ENCODE results near the gene CDC40. TPM values are rescaled to one million over a fixed set of nuclear protein-coding genes. Genes with fewer than 3 reads are reported as not detected.

CDC40 gene
- total RNA-seq, 4 donors from 2014 or later, result 27.4 to 32.0 (median 28.8) TPM

- no peaks in the 10 kb centered on the region for H3K4me1 ChIP-seq
- H3K9me3 ChIP-seq, result no peaks in the 10 kb centered on the region
- H3K4me3 ChIP-seq (replicated peaks in 1 of 3), result no peak overlapping the region
- no peak overlapping the region for H3K27ac ChIP-seq
- TF ChIP-seq POLR2A (IDR thresholded peaks at IDR 0.05) (no peak), CTCF (IDR thresholded peaks at IDR 0.05) (no peak)
- DNase-seq, result no peak
- no peaks in the 10 kb centered on the region for H3K36me3 ChIP-seq
- 92% methylated on average over 3 of the region's 3 CpGs for WGBS, 2 donors
- no peaks in the 10 kb centered on the region for H3K27me3 ChIP-seq
- intact Hi-C loops (cut with DNase I), result no loop called here
Observed at GRCh38 chr6:110201151-110201884, 21.1 kb downstream of the CDC40 start.

- DNase-seq, result no peak
- H3K4me3 ChIP-seq (replicated peaks in 1 of 3), result no peak overlapping the region
- WGBS, 2 donors, result 98% methylated on average over 3 of the region's 3 CpGs
- no peaks in the 10 kb centered on the region for H3K4me1 ChIP-seq
- TF ChIP-seq POLR2A (IDR thresholded peaks at IDR 0.05) (no peak), CTCF (IDR thresholded peaks at IDR 0.05) (no peak)
- no peak overlapping the region for H3K27ac ChIP-seq
- H3K36me3 ChIP-seq, result peaks cover 8 to 10% of the 10 kb centered on the region in 2 donors
- intact Hi-C loops (cut with DNase I), result no loop called here
- H3K27me3 ChIP-seq, result no peaks in the 10 kb centered on the region
- no peaks in the 10 kb centered on the region for H3K9me3 ChIP-seq
Observed at GRCh38 chr6:110207652-110208051, 27.4 kb downstream of the CDC40 start.

- TF ChIP-seq POLR2A (IDR thresholded peaks at IDR 0.05), result no peak
- no peak for TF ChIP-seq CTCF (IDR thresholded peaks at IDR 0.05)
- no peaks in the 10 kb centered on the region for H3K9me3 ChIP-seq
- peaks cover 13 to 38% of the 10 kb centered on the region in 2 donors for H3K36me3 ChIP-seq
- no peak overlapping the region for H3K4me3 ChIP-seq (replicated peaks in 1 of 3)
- no peaks in the 10 kb centered on the region for H3K4me1 ChIP-seq
- DNase-seq, result no peak
- WGBS, 2 donors, result 97 to 98% methylated on average over 1 of the region's 1 CpG
- intact Hi-C loops (cut with DNase I), result no loop called here
- H3K27ac ChIP-seq, result no peak overlapping the region
- H3K27me3 ChIP-seq, result no peaks in the 10 kb centered on the region
Observed at GRCh38 chr6:110211753-110212152, 31.5 kb downstream of the CDC40 start.

- Histone ChIP-seq H3K36me3 (peaks cover 15 to 48% of the 10 kb centered on the region in 2 donors), H3K4me1 (no peaks in the 10 kb centered on the region), H3K27me3 (no peaks in the 10 kb centered on the region), H3K9me3 (no peaks in the 10 kb centered on the region), H3K4me3 (replicated peaks in 1 of 3) (no peak overlapping the region), H3K27ac (no peak overlapping the region)
- TF ChIP-seq CTCF (IDR thresholded peaks at IDR 0.05) (no peak), POLR2A (IDR thresholded peaks at IDR 0.05) (no peak)
- 63 to 70% methylated on average over 1 of the region's 1 CpG for WGBS, 2 donors
- DNase-seq, result no peak
- intact Hi-C loops (cut with DNase I), result no loop called here
Observed at GRCh38 chr6:110214338-110214737, 34.1 kb downstream of the CDC40 start.

- H3K27me3 ChIP-seq, result no peaks in the 10 kb centered on the region
- H3K36me3 ChIP-seq, result peaks cover 22 to 48% of the 10 kb centered on the region in 2 donors
- TF ChIP-seq CTCF (IDR thresholded peaks at IDR 0.05) (no peak), POLR2A (IDR thresholded peaks at IDR 0.05) (no peak)
- H3K9me3 ChIP-seq, result no peaks in the 10 kb centered on the region
- no peak overlapping the region for H3K27ac ChIP-seq
- no peaks in the 10 kb centered on the region for H3K4me1 ChIP-seq
- WGBS, 2 donors, result 89 to 93% methylated on average over 5 of the region's 5 CpGs
- H3K4me3 ChIP-seq (replicated peaks in 1 of 3), result no peak overlapping the region
- intact Hi-C loops (cut with DNase I), result no loop called here
- DNase-seq, result no peak
Observed at GRCh38 chr6:110216140-110216539, 35.9 kb downstream of the CDC40 start.

Data from thyroid gland (tissue), 4 donors.